C4-2B (cell line): ENCODE measurements around the gene FAF1.

Source experiments
- ZFX ChIP-seq: fragments of 450-650 bp; IDR thresholded peaks from 2 replicates; pipeline ENCODE4 v1.6.1; 2017
- TF ChIP-seq, protein P1 (sequence below): fragments of 450-650 bp; conservative IDR thresholded peaks from 2 replicates; pipeline ENCODE4 v1.5.1; 2017; ENCODE audit warnings: mild to moderate bottlenecking

DNA sequence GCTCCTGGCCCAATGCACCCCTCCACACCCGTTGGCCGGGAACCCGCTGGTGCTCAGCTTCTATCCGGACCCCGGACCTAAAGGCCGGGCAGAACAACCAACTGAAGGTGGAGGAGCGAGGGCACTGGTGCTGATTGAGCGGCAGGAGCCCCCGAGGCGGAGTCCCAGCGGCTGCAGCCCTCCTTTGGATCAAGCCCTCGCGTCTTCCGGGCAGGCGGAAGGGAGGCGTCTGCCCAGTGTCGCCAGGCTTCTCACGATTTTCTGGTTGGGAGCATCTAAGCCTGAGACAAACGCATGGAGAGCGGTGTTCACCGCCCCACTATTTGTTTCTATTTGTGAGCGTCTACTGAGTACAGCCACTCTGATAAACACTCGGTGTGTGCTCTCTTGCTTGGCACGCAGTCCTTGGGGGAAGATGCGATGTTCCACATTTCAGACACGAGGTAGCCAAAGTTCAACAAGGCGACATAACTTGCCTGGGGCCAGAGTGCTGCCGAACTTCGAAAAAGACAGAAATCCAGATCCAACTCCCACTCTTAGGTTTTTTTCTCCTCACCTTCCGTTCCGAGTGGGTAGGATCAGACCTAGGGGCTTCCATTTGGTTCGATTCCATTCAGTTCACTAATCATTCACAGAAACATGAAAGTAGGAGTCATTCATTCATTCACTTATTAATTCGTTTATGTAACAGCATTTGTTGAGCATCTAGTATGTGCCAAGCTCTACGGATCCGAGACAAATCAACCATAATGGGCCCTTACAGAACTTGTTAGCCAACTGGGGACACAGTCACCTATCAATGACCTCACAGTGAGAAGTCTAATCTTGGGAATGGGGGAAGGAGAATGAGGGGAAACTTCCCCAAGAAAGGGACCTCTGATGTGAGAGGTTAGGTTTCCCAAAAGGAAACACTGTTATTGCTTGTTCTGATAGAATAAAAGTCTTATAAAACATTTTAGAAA is 532.0 kb downstream of the FAF1 start:
- TF ChIP-seq, protein P1, sequence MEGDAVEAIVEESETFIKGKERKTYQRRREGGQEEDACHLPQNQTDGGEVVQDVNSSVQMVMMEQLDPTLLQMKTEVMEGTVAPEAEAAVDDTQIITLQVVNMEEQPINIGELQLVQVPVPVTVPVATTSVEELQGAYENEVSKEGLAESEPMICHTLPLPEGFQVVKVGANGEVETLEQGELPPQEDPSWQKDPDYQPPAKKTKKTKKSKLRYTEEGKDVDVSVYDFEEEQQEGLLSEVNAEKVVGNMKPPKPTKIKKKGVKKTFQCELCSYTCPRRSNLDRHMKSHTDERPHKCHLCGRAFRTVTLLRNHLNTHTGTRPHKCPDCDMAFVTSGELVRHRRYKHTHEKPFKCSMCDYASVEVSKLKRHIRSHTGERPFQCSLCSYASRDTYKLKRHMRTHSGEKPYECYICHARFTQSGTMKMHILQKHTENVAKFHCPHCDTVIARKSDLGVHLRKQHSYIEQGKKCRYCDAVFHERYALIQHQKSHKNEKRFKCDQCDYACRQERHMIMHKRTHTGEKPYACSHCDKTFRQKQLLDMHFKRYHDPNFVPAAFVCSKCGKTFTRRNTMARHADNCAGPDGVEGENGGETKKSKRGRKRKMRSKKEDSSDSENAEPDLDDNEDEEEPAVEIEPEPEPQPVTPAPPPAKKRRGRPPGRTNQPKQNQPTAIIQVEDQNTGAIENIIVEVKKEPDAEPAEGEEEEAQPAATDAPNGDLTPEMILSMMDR = no peak
- no peak for TF ChIP-seq ZFX
